Panc1 (cell line): ENCODE data around the gene INCA1. TPM values are rescaled to one million over a fixed set of nuclear protein-coding genes. Genes with fewer than 3 reads are reported as not detected.

Experiments used
- ATAC-seq: fragments of 200-7000 bp; cut with Tn5 transposase; 2 replicates; pipeline ENCODE4 v1.9.1; 2020; ENCODE audit warnings: mild to moderate bottlenecking, moderate library complexity
- BruUV-seq: library from RNA; stranded (reverse); fragments of 400-500 nt; replicated peaks from 2 replicates; lab custom pipeline; 2021; lab: Mats Ljungman, UMichigan
- CTCF ChIA-PET: fragments of 300-600 bp; sonication (Branson Sonifier 250); formaldehyde crosslinking; loops from one replicate; lab custom pipeline; 2022; ENCODE audit warnings: antibody characterized with exemption; lab: Charles Lee
- POLR2A ChIA-PET: fragments of 300-600 bp; sonication (Branson Sonifier 250); formaldehyde crosslinking; loops from one replicate; lab custom pipeline; 2022; ENCODE audit warnings: antibody characterized with exemption; lab: Charles Lee
- DNase-seq: peaks from one replicate; pipeline ENCODE4 v3.0.0-alpha.2; 2010; ENCODE audit warnings: low read depth, low spot score
- H3K27ac ChIP-seq: 2 replicates; pipeline ENCODE4 v1.5.1; 2011; ENCODE audit warnings: mild to moderate bottlenecking, low read length, inconsistent platforms
- H3K27me3 ChIP-seq: fragments of 200-500 bp; sonication (Bioruptor generic); 2 replicates; pipeline ENCODE4 v1.6.0; 2014; ENCODE audit warnings: low read length, inconsistent platforms; ENCODE audit not compliant: control insufficient read depth, insufficient read depth
- H3K36me3 ChIP-seq: fragments of 200-500 bp; sonication (Bioruptor generic); 2 replicates; pipeline ENCODE4 v1.5.1; 2014; ENCODE audit warnings: inconsistent platforms, mild to moderate bottlenecking, low read length, moderate library complexity; ENCODE audit not compliant: control insufficient read depth, insufficient read depth
- H3K4me1 ChIP-seq: 2 replicates; pipeline ENCODE4 v1.5.1; 2011; ENCODE audit warnings: inconsistent platforms, mild to moderate bottlenecking, low read length, moderate library complexity; ENCODE audit not compliant: control insufficient read depth, insufficient read depth
- H3K4me3 ChIP-seq, 2 experiments: 2 replicates each; pipeline ENCODE4 v1.5.1; 2011 to 2012; ENCODE audit warnings: low read depth in 2 of 2, low read length in 2 of 2, mild to moderate bottlenecking in 2 of 2, inconsistent platforms in 1 of 2, moderate library complexity in 1 of 2
- H3K9me3 ChIP-seq: fragments of 200-500 bp; sonication (Bioruptor generic); 2 replicates; pipeline ENCODE4 v1.5.1; 2014; ENCODE audit warnings: low read depth, mild to moderate bottlenecking, inconsistent platforms, low read length, moderate library complexity; ENCODE audit not compliant: control insufficient read depth, insufficient read depth
- POLR2AphosphoS5 ChIP-seq: IDR thresholded peaks from 2 replicates; pipeline ENCODE4 v1.6.1; 2012; ENCODE audit warnings: mild to moderate bottlenecking, low read depth, low read length, moderate library complexity
- SIN3A ChIP-seq: IDR thresholded peaks from 2 replicates; pipeline ENCODE4 v1.6.1; 2012; ENCODE audit warnings: low read depth, mild to moderate bottlenecking, low read length, moderate library complexity, borderline replicate concordance; ENCODE audit not compliant: insufficient read depth
- TCF7L2 ChIP-seq: IDR thresholded peaks from 2 replicates; pipeline ENCODE4 v1.6.1; 2011; ENCODE audit warnings: mild to moderate bottlenecking, low read depth, low read length, inconsistent platforms
- in situ Hi-C: cut with HindIII; loops from 2 replicates; pipeline ENCODE4 v1.10.0; 2016; ENCODE audit warnings: low sequenced_read_pairs, low pct_unique_long_range_greater_than_20kb
- intact Hi-C: fragments of 100-400 bp; cut with micrococcal nuclease; formaldehyde crosslinking; loops from one replicate; pipeline ENCODE4 v1.10.0; 2022; ENCODE audit not compliant: unreplicated experiment
- total RNA-seq: library from RNA; stranded (reverse); gene quantifications from one replicate; pipeline ENCODE4 v1.2.1, GENCODE V29; 2021; ENCODE audit not compliant: unreplicated experiment
- TF ChIP-seq, protein P1 (sequence below), 2 experiments: IDR thresholded peaks; 2 replicates each; pipeline ENCODE4 v1.6.1; 2011 to 2012; ENCODE audit warnings: low read depth in 2 of 2, control low read depth in 1 of 2, low read length in 1 of 2, mild to moderate bottlenecking in 1 of 2, moderate library complexity in 1 of 2; ENCODE audit not compliant: insufficient read depth in 1 of 2
- TF ChIP-seq, protein P2 (sequence below): fragments of 450-650 bp; IDR thresholded peaks from 2 replicates; pipeline ENCODE4 v1.5.1; 2017; ENCODE audit warnings: mild to moderate bottlenecking

Gene INCA1
- total RNA-seq, 1 experiment from 2014 or later: 1.7 TPM

DNA sequence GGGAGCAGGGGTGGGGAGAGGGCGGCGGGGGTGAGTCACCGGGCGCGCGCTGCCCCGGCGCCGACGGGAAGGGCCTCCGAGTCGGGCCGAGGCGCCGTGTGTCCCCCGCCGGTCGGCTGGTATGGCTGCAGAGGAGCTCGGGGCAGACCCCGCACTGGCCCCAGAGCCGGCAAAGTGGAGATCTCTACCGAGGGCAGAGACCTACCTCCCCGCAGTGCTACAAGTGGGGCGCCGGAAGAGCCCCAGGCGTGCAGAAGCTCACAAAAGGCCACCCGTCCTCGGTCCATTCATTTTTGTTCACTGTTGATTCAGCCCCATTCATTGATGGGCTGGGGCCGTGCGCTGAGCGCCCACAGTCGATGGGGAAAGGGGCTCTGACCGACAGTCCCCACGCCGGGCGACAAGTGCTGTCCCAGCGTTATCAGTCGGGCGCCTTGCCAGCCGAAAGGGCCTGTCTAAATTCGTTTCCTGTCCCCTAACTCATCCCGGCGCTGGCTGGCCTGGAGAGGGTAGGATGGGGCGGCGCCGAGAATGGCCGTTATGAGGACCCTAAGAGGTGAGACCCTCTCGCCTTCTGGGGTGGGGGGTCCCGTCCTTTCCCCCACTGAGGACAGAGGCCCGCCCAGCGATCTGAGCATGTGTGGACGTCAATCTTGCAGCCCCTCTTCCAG lies 47.1 kb downstream of the INCA1 start:
- peak; percentile 62 for TF ChIP-seq POLR2AphosphoS5
- 0 out of 2 replicates have a peak, but pooled peaks have one; percentile 18 for TF ChIP-seq SIN3A
- no peak for TF ChIP-seq TCF7L2
- Histone ChIP-seq H3K27me3 (no peaks in the 10 kb centered on the region), H3K9me3 (no peaks in the 10 kb centered on the region), H3K4me1 (peaks cover 22% of the 10 kb centered on the region), H3K27ac (peak overlapping the region; percentile 94), H3K4me3 (peak overlapping the region; percentile 51 to 67), H3K36me3 (peaks cover 6% of the 10 kb centered on the region)
- intact Hi-C loops: no loop called here
- POLR2A ChIA-PET: no interaction called here
- BruUV-seq: TSS peak; percentile 80
- ATAC-seq (no peak; the same call in 1 of the 2 replicates), DNase-seq (no peak)
- CTCF ChIA-PET: no interaction called here
- in situ Hi-C loops: no loop called here

DNA sequence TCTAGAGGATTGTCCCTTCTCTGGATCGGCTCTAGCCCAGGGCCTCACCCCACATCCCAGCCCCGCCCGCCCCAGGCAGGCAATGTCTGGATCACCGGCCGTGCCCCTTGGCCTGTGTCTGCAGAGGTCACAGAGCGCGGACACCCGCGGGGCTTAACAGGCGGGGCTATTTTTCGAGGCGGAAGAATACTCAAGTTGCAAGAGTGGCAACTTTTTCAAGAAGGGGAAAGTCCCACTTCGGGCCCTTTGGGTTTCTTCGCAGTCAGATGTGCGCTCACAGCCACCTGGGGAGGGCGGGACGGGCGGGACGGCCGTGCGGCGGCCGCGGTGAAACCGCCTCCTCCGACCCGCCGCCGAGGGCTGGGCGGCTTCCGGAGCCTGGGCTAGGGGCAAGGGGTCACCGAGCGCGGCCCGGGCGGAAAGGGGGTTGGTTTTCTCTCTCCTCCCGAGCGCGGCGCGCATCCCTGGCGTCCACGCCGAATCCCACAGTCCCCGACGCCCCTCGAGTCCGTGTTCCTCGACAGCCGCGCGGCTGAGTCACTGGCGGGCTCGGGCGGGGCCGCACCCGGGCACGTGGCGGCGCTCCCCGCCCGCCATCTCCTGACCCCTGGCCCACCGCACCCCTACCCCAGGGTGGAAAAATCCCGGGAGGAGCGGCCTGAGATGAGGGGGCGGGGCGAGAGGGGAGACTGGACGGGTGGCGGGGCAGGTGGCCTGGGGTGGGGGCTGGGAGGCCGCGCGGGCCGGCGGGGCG lies 47.8 kb downstream of the INCA1 start:
- Histone ChIP-seq H3K36me3 (peaks cover 6% of the 10 kb centered on the region), H3K9me3 (no peaks in the 10 kb centered on the region), H3K27me3 (no peaks in the 10 kb centered on the region), H3K27ac (peak overlapping the region; percentile 93), H3K4me1 (peaks cover 29% of the 10 kb centered on the region), H3K4me3 (peak overlapping the region; percentile 83 to 85)
- ATAC-seq: peak; percentile 52
- ChIA-PET POLR2A (interaction anchor here (0.7 to 1.1 kb wide), 2 partner anchors 18 to 37 kb away, joined by 3 to 4 read pairs; partner anchors contain the start of gene SPAG7), CTCF (no interaction called here)
- no peak for DNase-seq
- TF ChIP-seq POLR2AphosphoS5: peak; percentile 50; the same call in 1 of the 2 replicates
- no peak for TF ChIP-seq SIN3A
- TF ChIP-seq TCF7L2: no peak
- TF ChIP-seq, protein P1, sequence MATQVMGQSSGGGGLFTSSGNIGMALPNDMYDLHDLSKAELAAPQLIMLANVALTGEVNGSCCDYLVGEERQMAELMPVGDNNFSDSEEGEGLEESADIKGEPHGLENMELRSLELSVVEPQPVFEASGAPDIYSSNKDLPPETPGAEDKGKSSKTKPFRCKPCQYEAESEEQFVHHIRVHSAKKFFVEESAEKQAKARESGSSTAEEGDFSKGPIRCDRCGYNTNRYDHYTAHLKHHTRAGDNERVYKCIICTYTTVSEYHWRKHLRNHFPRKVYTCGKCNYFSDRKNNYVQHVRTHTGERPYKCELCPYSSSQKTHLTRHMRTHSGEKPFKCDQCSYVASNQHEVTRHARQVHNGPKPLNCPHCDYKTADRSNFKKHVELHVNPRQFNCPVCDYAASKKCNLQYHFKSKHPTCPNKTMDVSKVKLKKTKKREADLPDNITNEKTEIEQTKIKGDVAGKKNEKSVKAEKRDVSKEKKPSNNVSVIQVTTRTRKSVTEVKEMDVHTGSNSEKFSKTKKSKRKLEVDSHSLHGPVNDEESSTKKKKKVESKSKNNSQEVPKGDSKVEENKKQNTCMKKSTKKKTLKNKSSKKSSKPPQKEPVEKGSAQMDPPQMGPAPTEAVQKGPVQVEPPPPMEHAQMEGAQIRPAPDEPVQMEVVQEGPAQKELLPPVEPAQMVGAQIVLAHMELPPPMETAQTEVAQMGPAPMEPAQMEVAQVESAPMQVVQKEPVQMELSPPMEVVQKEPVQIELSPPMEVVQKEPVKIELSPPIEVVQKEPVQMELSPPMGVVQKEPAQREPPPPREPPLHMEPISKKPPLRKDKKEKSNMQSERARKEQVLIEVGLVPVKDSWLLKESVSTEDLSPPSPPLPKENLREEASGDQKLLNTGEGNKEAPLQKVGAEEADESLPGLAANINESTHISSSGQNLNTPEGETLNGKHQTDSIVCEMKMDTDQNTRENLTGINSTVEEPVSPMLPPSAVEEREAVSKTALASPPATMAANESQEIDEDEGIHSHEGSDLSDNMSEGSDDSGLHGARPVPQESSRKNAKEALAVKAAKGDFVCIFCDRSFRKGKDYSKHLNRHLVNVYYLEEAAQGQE (IDR thresholded peaks at IDR 0.05; ENCODE audit: insufficient read depth in 1 of 2, low read depth in 2 of 2, low read length in 1 of 2): no peak
- TF ChIP-seq, protein P2, sequence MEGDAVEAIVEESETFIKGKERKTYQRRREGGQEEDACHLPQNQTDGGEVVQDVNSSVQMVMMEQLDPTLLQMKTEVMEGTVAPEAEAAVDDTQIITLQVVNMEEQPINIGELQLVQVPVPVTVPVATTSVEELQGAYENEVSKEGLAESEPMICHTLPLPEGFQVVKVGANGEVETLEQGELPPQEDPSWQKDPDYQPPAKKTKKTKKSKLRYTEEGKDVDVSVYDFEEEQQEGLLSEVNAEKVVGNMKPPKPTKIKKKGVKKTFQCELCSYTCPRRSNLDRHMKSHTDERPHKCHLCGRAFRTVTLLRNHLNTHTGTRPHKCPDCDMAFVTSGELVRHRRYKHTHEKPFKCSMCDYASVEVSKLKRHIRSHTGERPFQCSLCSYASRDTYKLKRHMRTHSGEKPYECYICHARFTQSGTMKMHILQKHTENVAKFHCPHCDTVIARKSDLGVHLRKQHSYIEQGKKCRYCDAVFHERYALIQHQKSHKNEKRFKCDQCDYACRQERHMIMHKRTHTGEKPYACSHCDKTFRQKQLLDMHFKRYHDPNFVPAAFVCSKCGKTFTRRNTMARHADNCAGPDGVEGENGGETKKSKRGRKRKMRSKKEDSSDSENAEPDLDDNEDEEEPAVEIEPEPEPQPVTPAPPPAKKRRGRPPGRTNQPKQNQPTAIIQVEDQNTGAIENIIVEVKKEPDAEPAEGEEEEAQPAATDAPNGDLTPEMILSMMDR: no peak
- intact Hi-C loops: no loop called here
- in situ Hi-C loops: no loop called here
- no TSS peak for BruUV-seq
